Caco-2 (cell line): Measurements from ENCODE around the gene ZNF780B. TPM values are rescaled to one million over a fixed set of nuclear protein-coding genes. Genes with fewer than 3 reads are reported as not detected.

Experiments
- BruUV-seq: library from RNA; stranded (reverse); fragments of 400-500 nt; replicated peaks from 2 replicates; lab custom pipeline; 2021; lab: Mats Ljungman, UMichigan
- CTCF ChIA-PET: fragments of 300-600 bp; sonication (Branson Sonifier 250); formaldehyde crosslinking; loops from one replicate; lab custom pipeline; 2022; ENCODE audit warnings: antibody characterized with exemption; lab: Charles Lee
- POLR2A ChIA-PET: fragments of 300-600 bp; sonication (Branson Sonifier 250); formaldehyde crosslinking; loops from one replicate; lab custom pipeline; 2022; ENCODE audit warnings: antibody characterized with exemption; lab: Charles Lee
- DNase-seq, 2 experiments: peaks; one replicate each; pipeline versions ENCODE4 v3.0.0 to v3.0.0-alpha.2; 2020 to 2022
- H3K27me3 ChIP-seq: replicated peaks from 2 replicates; pipeline ENCODE4 v1.6.0; 2011; ENCODE audit warnings: low read length; ENCODE audit not compliant: control insufficient read depth, insufficient read depth
- H3K36me3 ChIP-seq: 2 replicates; pipeline ENCODE4 v1.5.1; 2011; ENCODE audit warnings: low read length; ENCODE audit not compliant: control insufficient read depth, insufficient read depth
- H3K4me1 ChIP-seq: fragments of 250-450 bp; sonication (Bioruptor Pico); 2 replicates; pipeline ENCODE4 v1.5.1; 2020; ENCODE audit warnings: mild to moderate bottlenecking
- H3K4me3 ChIP-seq: 2 replicates; pipeline ENCODE4 v1.5.1; 2011; ENCODE audit warnings: low read depth, mild to moderate bottlenecking, control low read depth, low read length
- H3K9me3 ChIP-seq: fragments of 250-450 bp; sonication (Bioruptor Pico); 2 replicates; pipeline ENCODE4 v1.5.1; 2020; ENCODE audit warnings: mild to moderate bottlenecking, moderate library complexity
- H3K27ac Mint-ChIP-seq: one replicate; pipeline ENCODE4 v1.8.0; 2022; ENCODE audit warnings: mixed read lengths; ENCODE audit not compliant: unreplicated experiment
- H3K27me3 Mint-ChIP-seq: one replicate; pipeline ENCODE4 v1.8.0; 2022; ENCODE audit warnings: mixed read lengths; ENCODE audit not compliant: insufficient read depth, unreplicated experiment
- H3K36me3 Mint-ChIP-seq: one replicate; pipeline ENCODE4 v1.8.0; 2022; ENCODE audit warnings: mild to moderate bottlenecking, mixed read lengths; ENCODE audit not compliant: insufficient read depth, unreplicated experiment
- H3K4me1 Mint-ChIP-seq: one replicate; pipeline ENCODE4 v1.8.0; 2022; ENCODE audit warnings: low read depth, mixed read lengths; ENCODE audit not compliant: unreplicated experiment
- H3K4me3 Mint-ChIP-seq: one replicate; pipeline ENCODE4 v1.8.0; 2022; ENCODE audit warnings: mild to moderate bottlenecking, moderate library complexity, mixed read lengths; ENCODE audit not compliant: unreplicated experiment
- H3K9me3 Mint-ChIP-seq: one replicate; pipeline ENCODE4 v1.8.0; 2022; ENCODE audit warnings: mixed read lengths; ENCODE audit not compliant: unreplicated experiment
- CTCF ChIP-seq, 2 experiments: fragments of 200-600 bp in 1 of 2; IDR thresholded peaks; 1 replicate in 1 of 2; 2 replicates in 1 of 2; pipeline versions ENCODE4 v1.5.1 to v1.8.0; 2011 to 2022; ENCODE audit warnings: antibody characterized with exemption in 1 of 2, control low read depth in 1 of 2, inconsistent platforms in 1 of 2, low read depth in 1 of 2, low read length in 1 of 2, mild to moderate bottlenecking in 1 of 2, moderate library complexity in 1 of 2; ENCODE audit not compliant: insufficient read depth in 1 of 2, severe bottlenecking in 1 of 2, unreplicated experiment in 1 of 2
- intact Hi-C: fragments of 100-400 bp; cut with micrococcal nuclease; formaldehyde crosslinking; loops from one replicate; pipeline ENCODE4 v1.10.0; 2022; ENCODE audit not compliant: unreplicated experiment
- total RNA-seq: library from RNA; stranded (reverse); gene quantifications from 2 replicates; pipeline ENCODE4 v1.2.3, GENCODE V29; 2022

Gene ZNF780B
- total RNA-seq, 1 experiment from 2014 or later, result 27.5 TPM

- POLR2A ChIA-PET, result no interaction called here
Measured at GRCh38 chr19:40101813-40102212, 45.8 kb upstream of the ZNF780B start.

GRCh38 chr19:40093416-40093815, 37.4 kb upstream of the ZNF780B start:
- CTCF ChIA-PET, result no interaction called here
- H3K4me3 Mint-ChIP-seq, result no peak overlapping the region

More at GRCh38 chr19:40101813-40102212, 45.8 kb upstream of the ZNF780B start:
- intact Hi-C loops, result no loop called here
- Histone ChIP-seq H3K4me1 (no peaks in the 10 kb centered on the region), H3K9me3 (peaks cover 3% of the 10 kb centered on the region; the same call in 1 of the 2 replicates), H3K4me3 (no peak overlapping the region), H3K36me3 (no peaks in the 10 kb centered on the region), H3K27me3 (no peaks in the 10 kb centered on the region)
- H3K27me3 Mint-ChIP-seq, result peaks cover 18% of the 10 kb centered on the region
- peaks cover 9% of the 10 kb centered on the region for H3K9me3 Mint-ChIP-seq
- no peak for TF ChIP-seq CTCF (IDR thresholded peaks at IDR 0.05; ENCODE audit: insufficient read depth in 1 of 2, low read depth in 1 of 2, low read length in 1 of 2, severe bottlenecking in 1 of 2, unreplicated experiment in 1 of 2)
- no peaks in the 10 kb centered on the region for H3K4me1 Mint-ChIP-seq
- no peaks in the 10 kb centered on the region for H3K36me3 Mint-ChIP-seq
- DNase-seq, result no peak
- no peak overlapping the region for H3K4me3 Mint-ChIP-seq
- no peak overlapping the region for H3K27ac Mint-ChIP-seq
- no TSS peak for BruUV-seq
- CTCF ChIA-PET, result no interaction called here

More at GRCh38 chr19:40093416-40093815, 37.4 kb upstream of the ZNF780B start:
- H3K27ac Mint-ChIP-seq, result no peak overlapping the region
- DNase-seq, result no peak
- intact Hi-C loops, result no loop called here
- no peaks in the 10 kb centered on the region for H3K36me3 ChIP-seq
- H3K4me1 ChIP-seq, result peaks cover 9% of the 10 kb centered on the region
- POLR2A ChIA-PET, result no interaction called here
- TF ChIP-seq CTCF (IDR thresholded peaks at IDR 0.05; ENCODE audit: insufficient read depth in 1 of 2, low read depth in 1 of 2, low read length in 1 of 2, severe bottlenecking in 1 of 2, unreplicated experiment in 1 of 2), result no peak
- H3K36me3 Mint-ChIP-seq, result peaks cover 8% of the 10 kb centered on the region
- H3K4me1 Mint-ChIP-seq, result peaks cover 11% of the 10 kb centered on the region
- H3K9me3 ChIP-seq, result no peaks in the 10 kb centered on the region
- H3K9me3 Mint-ChIP-seq, result no peaks in the 10 kb centered on the region
- H3K27me3 Mint-ChIP-seq, result peaks cover 11% of the 10 kb centered on the region
- no TSS peak for BruUV-seq
- H3K4me3 ChIP-seq, result no peak overlapping the region
- no peaks in the 10 kb centered on the region for H3K27me3 ChIP-seq
